Inferior parietal cortex (tissue), 1 donor: ENCODE data around the gene COPS3.

Experiments
- DNase-seq: peaks from one replicate; pipeline ENCODE4 v3.0.0-alpha.2; 2016; ENCODE audit errors: extremely low spot score

COPS3 gene

GRCh38 chr17:17216776-17217175 lies 64.3 kb downstream of the COPS3 start:
- DNase-seq: no peak

- no peak for DNase-seq
Observed at GRCh38 chr17:17216236-17216635, 64.8 kb downstream of the COPS3 start.

GRCh38 chr17:17215575-17215974 lies 65.5 kb downstream of the COPS3 start:
- no peak for DNase-seq

GRCh38 chr17:17214646-17215436 lies 66.2 kb downstream of the COPS3 start:
- no peak for DNase-seq

- DNase-seq: no peak
Observed at GRCh38 chr17:17213775-17214174, 67.3 kb downstream of the COPS3 start.

GRCh38 chr17:17207998-17208397 lies 73.0 kb downstream of the COPS3 start:
- no peak for DNase-seq

- no peak for DNase-seq
Observed at GRCh38 chr17:17206913-17207335, 74.1 kb downstream of the COPS3 start.

- DNase-seq: no peak
Observed at GRCh38 chr17:17206124-17206912, 74.7 kb downstream of the COPS3 start, which contains the start of gene PLD6. PLD6 (minus strand) TSS chr17:17206333; CDS start chr17:17206286, 47 bp downstream.

GRCh38 chr17:17205368-17206123 lies 75.5 kb downstream of the COPS3 start:
- no peak for DNase-seq

GRCh38 chr17:17204635-17205231 lies 76.3 kb downstream of the COPS3 start:
- no peak for DNase-seq

GRCh38 chr17:17204041-17204591 lies 76.9 kb downstream of the COPS3 start:
- DNase-seq: no peak

GRCh38 chr17:17203173-17203730 lies 77.8 kb downstream of the COPS3 start:
- DNase-seq: no peak

- DNase-seq: no peak
Observed at GRCh38 chr17:17201907-17202306, 79.1 kb downstream of the COPS3 start.

GRCh38 chr17:17201271-17201670 lies 79.8 kb downstream of the COPS3 start:
- no peak for DNase-seq

- DNase-seq: no peak
Observed at GRCh38 chr17:17200831-17201230, 80.2 kb downstream of the COPS3 start.

- no peak for DNase-seq
Observed at GRCh38 chr17:17200311-17200710, 80.7 kb downstream of the COPS3 start.

- no peak for DNase-seq
Observed at GRCh38 chr17:17198281-17198680, 82.8 kb downstream of the COPS3 start.

- DNase-seq: no peak
Observed at GRCh38 chr17:17196776-17197175, 84.3 kb downstream of the COPS3 start.
